NCI-H460 (cell line): Measurements from ENCODE around the gene CBLN4. TPM values are rescaled to one million over a fixed set of nuclear protein-coding genes. Genes with fewer than 3 reads are reported as not detected.

Source experiments
- DNase-seq: peaks from one replicate; pipeline ENCODE4 v3.0.0-alpha.2; 2016; ENCODE audit warnings: low read depth; ENCODE audit errors: extremely low read depth
- polyA plus RNA-seq: library from polyadenylated mRNA; depleted of rRNA; stranded (reverse); fragments of >200 nt; gene quantifications from 2 replicates; pipeline ENCODE4 v1.2.3, GENCODE V29; 2014; cell fraction: nucleus; rRNA removed
- total RNA-seq: library from RNA; depleted of rRNA; stranded (reverse); fragments of >200 nt; shearing (Covaris generic); gene quantifications from 2 replicates; pipeline ENCODE4 v1.2.3, GENCODE V29; 2014; rRNA removed

The CBLN4 gene
- total RNA-seq, result not detected in 2 replicates
- 0.10 TPM in 1 of 2 replicates, not detected in the other for polyA plus RNA-seq

DNA sequence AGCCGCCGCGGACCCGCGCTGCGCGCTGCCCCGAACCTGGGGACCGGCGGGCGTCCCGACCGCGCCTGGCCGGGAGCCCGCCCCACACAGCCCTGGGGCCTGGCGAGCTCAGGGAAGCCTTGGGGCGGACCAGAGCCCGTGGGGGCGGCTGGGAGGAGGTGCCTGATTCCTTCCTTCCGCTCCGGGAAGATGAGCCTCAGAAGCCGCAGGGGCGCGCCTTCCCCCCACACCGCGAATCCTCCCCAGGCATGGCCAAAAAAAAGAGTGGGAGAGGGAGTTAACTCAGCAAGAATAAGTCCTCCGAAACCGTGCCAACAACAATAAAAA, at the start of gene CBLN4:
CBLN4 (minus strand) TSS at position 131 of the 327 bp plus-strand sequence. CDS start 1,348 bp downstream, outside the sequence.
- no peak for DNase-seq

- no peak for DNase-seq
Observed at GRCh38 chr20:56043227-56043626, 37.9 kb upstream of the CBLN4 start.

- no peak for DNase-seq
Observed at GRCh38 chr20:56032251-56032650, 26.9 kb upstream of the CBLN4 start.

- no peak for DNase-seq
Observed at GRCh38 chr20:56018716-56019115, 13.4 kb upstream of the CBLN4 start.

GRCh38 chr20:56018194-56018593, 12.9 kb upstream of the CBLN4 start:
- DNase-seq, result no peak

DNA sequence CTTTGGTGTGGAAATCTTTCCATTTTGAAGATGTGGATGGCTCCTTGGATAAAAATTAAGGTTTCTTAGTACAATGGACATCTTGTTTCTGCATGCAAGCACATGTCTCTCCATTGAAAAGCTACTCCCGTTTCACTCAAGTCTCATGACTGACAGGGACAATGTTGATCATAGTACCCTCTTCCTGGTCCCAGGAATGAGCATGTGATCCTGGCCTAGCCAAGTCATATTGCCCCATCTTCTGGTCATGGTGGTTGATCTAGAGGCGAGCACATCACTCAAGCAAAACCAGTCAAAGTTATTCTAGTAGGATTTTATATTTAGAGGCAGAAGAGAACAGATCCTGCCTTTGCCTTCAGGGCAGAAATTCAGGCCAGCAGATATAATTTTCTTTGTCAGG, 12.2 kb upstream of the CBLN4 start:
- DNase-seq, result no peak

DNA sequence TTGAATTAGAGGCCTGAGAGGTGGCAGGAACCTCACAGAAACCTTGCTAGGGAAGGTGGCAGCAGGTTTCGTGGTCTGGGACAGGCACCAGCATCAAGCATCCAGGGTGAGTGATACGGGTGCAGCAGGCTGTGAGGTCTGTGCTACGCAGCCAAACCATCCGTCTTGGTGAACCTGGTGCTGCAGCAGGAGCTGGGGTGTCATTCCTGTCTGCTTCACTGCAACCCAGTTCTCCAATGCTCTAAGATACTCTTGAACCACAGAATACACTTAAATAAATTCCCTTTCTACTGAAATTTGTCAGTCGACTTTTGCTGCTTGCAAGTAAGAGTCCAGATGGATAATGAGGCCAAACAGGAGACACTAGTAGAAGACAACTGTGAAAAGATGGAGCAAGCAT, 9.7 kb upstream of the CBLN4 start:
- no peak for DNase-seq

- no peak for DNase-seq
Observed at GRCh38 chr20:56014151-56014550, 8.8 kb upstream of the CBLN4 start.

- DNase-seq, result no peak
Observed at GRCh38 chr20:56004611-56005388, 519 bp downstream of the CBLN4 start.

- no peak for DNase-seq
Observed at GRCh38 chr20:56004007-56004406, 1.3 kb downstream of the CBLN4 start.

DNA sequence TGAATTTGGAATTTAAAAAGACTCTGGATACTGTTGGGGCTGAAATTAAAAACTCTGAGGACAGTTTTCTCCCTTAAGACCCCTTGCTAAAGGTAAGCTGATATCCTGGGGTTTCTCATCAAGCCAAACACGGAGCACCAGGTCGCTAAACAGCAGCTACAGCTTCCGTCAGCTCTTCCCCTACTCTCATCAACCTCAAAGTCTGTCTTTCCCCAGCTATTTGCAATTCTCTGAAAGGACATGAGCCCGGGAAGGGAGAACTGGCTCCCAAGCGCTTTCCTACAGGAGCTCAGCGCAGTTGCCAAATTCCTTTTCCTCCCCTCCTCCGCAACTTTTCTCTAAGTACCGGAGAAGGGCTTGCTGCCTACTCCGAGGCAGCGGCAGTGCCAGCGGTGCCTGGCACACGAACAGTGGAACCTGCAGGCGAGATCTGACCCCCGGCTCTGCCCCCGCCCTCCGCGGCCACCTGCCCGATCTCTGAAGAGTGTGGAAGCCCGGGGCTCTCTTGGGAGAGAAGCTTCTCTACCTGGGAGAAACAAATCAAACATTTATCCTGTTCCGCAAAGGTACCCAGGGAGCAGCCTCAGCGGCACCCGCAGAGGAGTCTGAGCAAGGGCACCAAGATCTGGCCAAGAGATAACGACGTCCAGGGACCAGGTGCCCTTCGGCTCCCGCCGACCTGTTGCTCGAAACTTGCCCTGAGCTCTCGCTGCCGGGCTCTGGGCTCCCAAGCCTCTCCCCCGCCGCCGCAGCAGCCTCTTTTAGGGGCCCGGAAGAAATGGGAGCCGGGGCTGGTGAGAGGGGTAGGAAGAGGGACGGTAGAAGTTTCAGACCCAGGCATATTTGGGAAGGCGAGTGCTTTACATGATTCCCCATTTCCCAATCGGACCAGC, 2.2 kb downstream of the CBLN4 start:
- DNase-seq, result no peak

GRCh38 chr20:56001890-56002289, 3.4 kb downstream of the CBLN4 start:
- DNase-seq, result no peak

DNA sequence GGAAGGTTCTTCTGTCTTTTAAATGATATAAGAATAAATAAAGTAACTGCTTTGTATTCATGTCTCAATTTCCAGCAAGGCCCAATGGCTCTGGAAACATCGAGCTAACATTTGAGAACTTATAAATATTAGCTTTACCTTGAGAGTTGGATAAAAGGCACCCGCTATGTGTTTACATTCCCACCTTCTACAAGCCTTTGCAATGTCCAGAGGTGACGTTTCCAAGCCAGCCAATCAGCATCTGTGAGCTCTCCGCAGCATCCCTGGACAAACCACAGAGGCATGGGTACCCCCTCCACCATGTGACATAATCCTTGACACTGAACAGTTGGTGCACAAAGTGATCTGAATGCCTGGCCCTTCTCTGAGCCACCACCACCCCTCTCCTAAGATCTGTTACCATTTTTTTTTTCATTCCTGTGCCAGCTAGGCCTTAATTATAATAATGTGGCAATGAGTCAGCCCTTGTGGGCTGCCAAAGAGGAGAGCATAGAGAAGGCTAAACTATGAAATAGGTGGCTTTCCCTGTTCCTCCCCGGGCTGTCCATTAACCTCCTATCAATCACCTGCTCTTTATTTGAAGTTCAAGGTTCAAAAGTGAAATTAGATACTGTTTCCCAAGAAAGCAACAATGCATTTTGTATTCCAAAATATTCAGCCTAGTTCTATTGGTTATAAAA, 4.1 kb downstream of the CBLN4 start:
- no peak for DNase-seq

DNA sequence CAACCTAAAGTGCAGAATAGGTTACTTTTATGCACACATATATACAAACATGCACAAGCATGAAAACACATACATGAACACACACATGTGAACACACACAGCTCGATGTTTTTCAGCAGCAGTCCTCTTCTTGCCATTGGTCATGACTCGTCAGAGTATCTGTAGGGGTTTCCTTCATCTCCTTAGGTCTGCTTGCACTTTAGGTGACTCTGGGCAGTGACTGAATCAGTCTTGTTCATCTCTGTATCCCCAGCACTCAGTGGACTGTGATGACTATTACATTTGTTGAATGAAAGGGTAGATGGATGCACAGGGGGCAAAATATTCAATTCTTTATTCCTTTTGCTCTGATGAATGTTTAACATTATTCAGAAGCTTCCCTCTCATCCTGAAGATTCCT, 26.8 kb downstream of the CBLN4 start:
- no peak for DNase-seq

DNA sequence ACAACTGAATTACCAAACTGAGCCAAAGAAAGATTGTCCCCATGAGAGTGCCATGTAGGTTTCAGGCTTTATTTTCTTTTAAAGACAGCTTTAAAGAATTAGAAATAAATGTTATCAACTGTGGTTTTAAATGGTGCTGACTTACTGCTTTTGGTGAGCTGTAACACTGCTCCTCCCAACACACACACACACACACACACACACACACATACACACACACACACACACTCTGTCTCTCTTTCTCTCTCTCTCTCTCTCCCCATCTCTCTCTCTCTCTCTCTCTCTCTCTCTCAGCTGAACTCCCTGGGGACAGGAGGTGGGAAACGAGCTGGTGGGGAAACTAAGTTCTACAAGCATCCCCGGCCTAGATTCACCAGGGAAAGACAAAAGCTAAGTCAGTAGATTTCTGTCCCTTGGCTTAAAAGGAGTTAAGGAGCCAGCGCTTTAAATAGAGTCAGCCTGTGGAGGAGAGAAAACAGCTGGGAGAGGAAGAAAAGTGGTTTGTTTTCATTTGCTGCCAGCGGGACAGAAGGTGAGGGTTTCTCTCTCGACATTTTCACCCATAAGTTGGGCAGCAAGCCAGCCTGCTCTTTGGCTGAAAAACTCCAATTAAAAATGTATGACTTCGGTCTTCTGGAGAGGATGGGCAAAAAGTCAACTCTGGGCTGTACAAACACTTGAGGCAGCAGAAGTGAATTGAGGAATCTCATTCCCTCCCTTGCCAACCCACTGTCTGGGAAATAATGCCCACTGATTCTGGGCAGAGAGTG, 27.4 kb downstream of the CBLN4 start:
- DNase-seq, result no peak

DNA sequence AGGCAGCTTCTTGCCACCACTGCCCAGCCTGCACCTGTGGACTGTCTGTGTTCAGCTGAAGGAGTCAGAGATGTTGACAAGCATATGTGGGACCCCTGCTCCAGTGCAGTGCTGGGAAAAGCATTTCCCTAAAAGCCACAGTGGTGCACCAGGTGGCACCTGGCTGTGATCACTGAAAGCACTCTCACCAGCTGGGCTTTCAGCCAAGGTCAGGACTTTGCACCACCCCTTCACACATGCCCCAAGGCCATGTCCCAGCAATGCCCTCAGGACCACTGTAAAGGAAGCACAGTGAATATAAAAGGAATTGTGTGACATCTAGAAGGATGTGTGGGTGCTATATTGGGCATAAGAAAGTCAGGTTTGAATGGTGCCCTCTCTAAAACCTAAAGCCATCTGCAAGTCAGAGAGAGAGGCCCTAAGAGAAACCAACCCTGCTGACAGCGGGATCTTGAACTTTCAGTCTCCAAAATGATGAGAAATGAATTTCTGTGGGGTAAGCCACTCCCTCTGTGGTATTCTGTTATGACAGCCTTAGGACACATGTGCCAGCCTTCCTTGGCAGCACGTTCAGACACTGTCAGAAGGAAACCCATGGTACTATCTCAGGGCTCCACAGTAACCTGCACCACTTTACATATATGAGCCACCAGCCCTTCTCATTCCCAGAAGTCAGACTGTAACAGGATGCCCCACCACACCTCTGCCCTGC, 30.7 kb downstream of the CBLN4 start:
- DNase-seq, result no peak

GRCh38 chr20:55964790-55965189, 40.5 kb downstream of the CBLN4 start:
- no peak for DNase-seq

DNA sequence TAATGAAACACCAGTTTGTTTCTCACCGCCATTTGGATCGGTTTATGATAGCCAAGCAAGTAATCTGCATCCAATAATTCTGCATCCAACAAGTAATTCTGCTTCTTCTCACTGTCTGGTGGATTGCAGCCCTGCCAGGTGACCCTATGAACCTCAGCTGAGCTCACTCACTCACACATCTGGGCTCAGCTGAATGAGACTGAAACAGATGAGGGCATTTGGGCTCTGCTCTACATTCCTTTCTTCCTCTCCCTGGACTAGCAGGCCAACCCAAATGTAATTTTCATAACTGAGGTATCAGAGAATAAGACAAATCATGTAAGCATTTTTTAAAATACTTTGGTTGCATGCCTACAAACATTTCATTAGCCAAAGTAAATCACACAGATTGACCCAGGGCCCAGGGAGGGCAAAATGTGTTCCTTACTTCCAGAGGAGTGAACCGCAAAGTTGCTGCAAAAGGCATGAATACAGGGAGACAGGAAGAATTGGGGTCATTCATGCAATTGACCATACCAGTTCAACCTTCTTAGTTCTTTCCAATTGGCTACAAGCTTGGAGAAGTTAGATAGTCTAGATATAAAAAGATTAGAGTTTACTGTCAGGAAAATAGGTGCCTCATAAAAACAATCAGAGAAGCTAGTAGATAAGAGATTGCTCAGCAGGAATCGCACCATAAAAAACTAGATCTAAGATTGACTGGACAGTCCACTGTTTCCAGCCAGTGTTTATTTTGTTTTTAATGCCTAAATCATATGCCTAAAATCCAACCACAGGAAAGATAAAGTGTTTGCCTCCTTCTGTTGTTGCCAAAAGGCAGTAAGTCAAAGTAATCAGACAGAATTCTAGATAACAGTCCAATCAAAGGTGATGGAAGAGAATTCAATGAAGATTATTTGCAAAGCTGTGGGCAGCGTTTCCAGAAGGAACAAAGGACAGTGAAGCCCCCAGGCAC, 43.7 kb downstream of the CBLN4 start:
- DNase-seq, result no peak

DNA sequence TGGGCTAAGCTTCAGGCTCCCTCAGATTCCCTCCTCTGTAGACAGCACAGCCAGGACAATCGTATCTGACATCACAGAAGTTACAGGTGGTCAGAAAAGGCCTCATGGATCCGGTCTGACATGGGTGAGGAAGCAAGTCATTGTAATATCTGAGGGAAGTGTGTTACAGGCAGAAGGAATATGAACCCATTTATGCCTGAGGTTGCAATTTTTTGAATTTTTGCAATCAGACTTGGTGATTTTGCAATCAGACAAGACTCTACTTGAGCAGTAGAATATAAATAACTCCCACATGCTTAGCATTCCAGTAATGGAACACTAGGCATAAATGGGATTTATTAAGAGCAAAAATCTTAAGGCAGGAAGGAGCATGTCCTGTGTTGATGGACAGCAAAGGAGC, 52.1 kb downstream of the CBLN4 start:
- DNase-seq, result no peak
